Tibial nerve (tissue), 4 donors: ENCODE results near the gene CDC42BPG.

Source experiments
- CTCF ChIP-seq, 5 experiments: fragments of 200-600 bp in 3 of 5; fragments of 450-650 bp in 2 of 5; sonication (generic) in 3 of 5; IDR thresholded peaks; one replicate each; pipeline ENCODE4 v1.5.1; 2016 to 2019; ENCODE audit warnings: antibody characterized with exemption in 5 of 5, mild to moderate bottlenecking in 3 of 5, moderate library complexity in 2 of 5
- EP300 ChIP-seq, 2 donors: sonication (generic); formaldehyde crosslinking; IDR thresholded peaks; one replicate each; pipeline ENCODE4 v1.6.1; 2017; ENCODE audit warnings: antibody characterized with exemption in 2 of 2, mild to moderate bottlenecking in 1 of 2
- POLR2A ChIP-seq, 2 donors: fragments of 450-650 bp; IDR thresholded peaks; one replicate each; pipeline ENCODE4 v1.6.1; 2017; ENCODE audit warnings: antibody characterized with exemption in 2 of 2, mild to moderate bottlenecking in 2 of 2, moderate library complexity in 2 of 2

GRCh38 chr11:64856382-64857227 is 12.2 kb upstream of the CDC42BPG start:
- no peak for TF ChIP-seq CTCF (IDR thresholded peaks at IDR 0.05)
- TF ChIP-seq POLR2A (IDR thresholded peaks at IDR 0.05), result no peak
- peak in 1 of 2 donors; percentile 48 for TF ChIP-seq EP300 (IDR thresholded peaks at IDR 0.05)
